Measurements from ENCODE around the gene CBX1.
"Not testable (repeated sequence)": the region's sequence is repeated elsewhere in the genome, so short reads cannot be mapped to it uniquely, and the experiment has no call there.

CBX1 gene

GRCh38 chr17:48093341-48094045, 7.8 kb downstream of the CBX1 start:
- Histone ChIP-seq H3K36me3 (ENCODE audit: insufficient read depth, low read length) (peaks cover 10% of the 10 kb centered on the region; the same call in 1 of the 2 replicates), H3K79me2 (ENCODE audit: insufficient read depth, low read length) (peaks cover 99% of the 10 kb centered on the region)

GRCh38 chr17:48084932-48085331, 16.3 kb downstream of the CBX1 start:
- TF ChIP-seq EZH2phosphoT487 (IDR thresholded peaks at IDR 0.05; ENCODE audit: borderline replicate concordance) (no peak), CTCF (conservative IDR thresholded peaks at IDR 0.05; ENCODE audit: low read length) (no peak)

More at GRCh38 chr17:48093341-48094045, 7.8 kb downstream of the CBX1 start:
- Histone ChIP-seq H3K9me3 (ENCODE audit: insufficient read depth, low read depth, low read length) (no peaks in the 10 kb centered on the region), H3K9me2 (replicated peaks; ENCODE audit: low read depth, low read length) (no peaks in the 10 kb centered on the region), H4K20me1 (ENCODE audit: insufficient read depth, low read length, poor library complexity, severe bottlenecking) (peaks cover 48% of the 10 kb centered on the region), H3K9ac (ENCODE audit: low read depth, low read length, poor library complexity, severe bottlenecking) (no peak overlapping the region), H3K27me3 (ENCODE audit: insufficient read depth, low read length, poor library complexity, severe bottlenecking) (no peaks in the 10 kb centered on the region), H3K4me1 (ENCODE audit: insufficient read depth, low read length, poor library complexity, severe bottlenecking) (peaks cover 10% of the 10 kb centered on the region), H3K4me3 (ENCODE audit: low read length, poor library complexity, severe bottlenecking) (no peak overlapping the region), H2AFZ (ENCODE audit: low read length) (no peak overlapping the region), H3F3A (ENCODE audit: low read depth) (peaks cover 8% of the 10 kb centered on the region; the same call in 1 of the 2 replicates), H3K4me2 (ENCODE audit: low read depth, low read length, poor library complexity, severe bottlenecking) (peak overlapping the region; percentile 31)
- no peak for TF ChIP-seq EZH2phosphoT487 (IDR thresholded peaks at IDR 0.05; ENCODE audit: borderline replicate concordance)
- TF ChIP-seq CTCF (conservative IDR thresholded peaks at IDR 0.05; ENCODE audit: low read length): no peak

GRCh38 chr17:48081858-48082257, 19.4 kb downstream of the CBX1 start:
- no peak overlapping the region for H3K4me3 ChIP-seq (ENCODE audit: low read length, poor library complexity, severe bottlenecking)
- no peaks in the 10 kb centered on the region for H3F3A ChIP-seq (ENCODE audit: low read depth)
- TF ChIP-seq CTCF (conservative IDR thresholded peaks at IDR 0.05; ENCODE audit: low read length) (no peak), EZH2phosphoT487 (IDR thresholded peaks at IDR 0.05; ENCODE audit: borderline replicate concordance) (no peak)
- no peak overlapping the region for H3K4me2 ChIP-seq (ENCODE audit: low read depth, low read length, poor library complexity, severe bottlenecking)
- peaks cover 74% of the 10 kb centered on the region for H3K79me2 ChIP-seq (ENCODE audit: insufficient read depth, low read length)
- peaks cover 2% of the 10 kb centered on the region; the same call in 1 of the 2 replicates for H3K36me3 ChIP-seq (ENCODE audit: insufficient read depth, low read length)
- no peaks in the 10 kb centered on the region for H3K9me3 ChIP-seq (ENCODE audit: insufficient read depth, low read depth, low read length)
- H3K9ac ChIP-seq (ENCODE audit: low read depth, low read length, poor library complexity, severe bottlenecking): no peak overlapping the region
- H3K9me2 ChIP-seq (replicated peaks; ENCODE audit: low read depth, low read length): no peaks in the 10 kb centered on the region
- peaks cover 4% of the 10 kb centered on the region for H3K4me1 ChIP-seq (ENCODE audit: insufficient read depth, low read length, poor library complexity, severe bottlenecking)
- H3K27me3 ChIP-seq (ENCODE audit: insufficient read depth, low read length, poor library complexity, severe bottlenecking): no peaks in the 10 kb centered on the region
- H4K20me1 ChIP-seq (ENCODE audit: insufficient read depth, low read length, poor library complexity, severe bottlenecking): peaks cover 32% of the 10 kb centered on the region
- no peak overlapping the region for H2AFZ ChIP-seq (ENCODE audit: low read length)

More at GRCh38 chr17:48084932-48085331, 16.3 kb downstream of the CBX1 start:
- H3F3A ChIP-seq (ENCODE audit: low read depth): no peaks in the 10 kb centered on the region
- H4K20me1 ChIP-seq (ENCODE audit: insufficient read depth, low read length, poor library complexity, severe bottlenecking): peaks cover 32% of the 10 kb centered on the region
- no peak overlapping the region for H2AFZ ChIP-seq (ENCODE audit: low read length)
- H3K36me3 ChIP-seq (ENCODE audit: insufficient read depth, low read length): no peaks in the 10 kb centered on the region
- H3K9me2 ChIP-seq (replicated peaks; ENCODE audit: low read depth, low read length): no peaks in the 10 kb centered on the region
- H3K4me1 ChIP-seq (ENCODE audit: insufficient read depth, low read length, poor library complexity, severe bottlenecking): peaks cover 4% of the 10 kb centered on the region
- no peak overlapping the region for H3K4me2 ChIP-seq (ENCODE audit: low read depth, low read length, poor library complexity, severe bottlenecking)
- H3K4me3 ChIP-seq (ENCODE audit: low read length, poor library complexity, severe bottlenecking): no peak overlapping the region
- no peaks in the 10 kb centered on the region for H3K27me3 ChIP-seq (ENCODE audit: insufficient read depth, low read length, poor library complexity, severe bottlenecking)
- peaks cover 80% of the 10 kb centered on the region for H3K79me2 ChIP-seq (ENCODE audit: insufficient read depth, low read length)
- H3K9ac ChIP-seq (ENCODE audit: low read depth, low read length, poor library complexity, severe bottlenecking): no peak overlapping the region
- H3K9me3 ChIP-seq (ENCODE audit: insufficient read depth, low read depth, low read length): no peaks in the 10 kb centered on the region

GRCh38 chr17:48077152-48077551, 24.1 kb downstream of the CBX1 start:
- Histone ChIP-seq H3K36me3 (ENCODE audit: insufficient read depth, low read length) (peaks cover 46% of the 10 kb centered on the region), H4K20me1 (ENCODE audit: insufficient read depth, low read length, poor library complexity, severe bottlenecking) (peaks cover 16% of the 10 kb centered on the region)
- H3K9ac ChIP-seq (ENCODE audit: low read depth, low read length, poor library complexity, severe bottlenecking): not testable (repeated sequence)

More at GRCh38 chr17:48077152-48077551, 24.1 kb downstream of the CBX1 start:
- H2AFZ ChIP-seq (ENCODE audit: low read length); H3K9me3 ChIP-seq (ENCODE audit: insufficient read depth, low read depth, low read length); H3K4me3 ChIP-seq (ENCODE audit: low read length, poor library complexity, severe bottlenecking); H3K9me2 ChIP-seq (replicated peaks; ENCODE audit: low read depth, low read length); H3K4me2 ChIP-seq (ENCODE audit: low read depth, low read length, poor library complexity, severe bottlenecking); H3F3A ChIP-seq (ENCODE audit: low read depth); H3K27me3 ChIP-seq (ENCODE audit: insufficient read depth, low read length, poor library complexity, severe bottlenecking); H3K4me1 ChIP-seq (ENCODE audit: insufficient read depth, low read length, poor library complexity, severe bottlenecking): not testable (repeated sequence)
- H3K79me2 ChIP-seq (ENCODE audit: insufficient read depth, low read length): peaks cover 36% of the 10 kb centered on the region
